IPS-18c (cell line): ENCODE data around the gene ABCC3.

Experiments used
- H3K4me3 ChIP-seq: 2 replicates; pipeline ENCODE4 v1.7.0; 2013; ENCODE audit warnings: low read depth, mild to moderate bottlenecking, low read length, moderate library complexity; ENCODE audit not compliant: insufficient read depth
- H3K9me3 ChIP-seq: one replicate; pipeline ENCODE4 v1.6.1; 2013; ENCODE audit warnings: mild to moderate bottlenecking, low read length, moderate library complexity; ENCODE audit not compliant: control insufficient read depth, insufficient read depth

ABCC3 gene

GRCh38 chr17:50684612-50685333 lies 50.1 kb downstream of the ABCC3 start:
- Histone ChIP-seq H3K9me3 (peaks cover 6% of the 10 kb centered on the region), H3K4me3 (no peak overlapping the region)

- H3K4me3 ChIP-seq = no peak overlapping the region
- peaks cover 6% of the 10 kb centered on the region for H3K9me3 ChIP-seq
These were observed 50.6 kb downstream of the ABCC3 start for GRCh38 chr17:50685334-50685665.

- H3K4me3 ChIP-seq = no peak overlapping the region
These were observed 51.2 kb downstream of the ABCC3 start for GRCh38 chr17:50685691-50686493.

GRCh38 chr17:50686494-50687199 lies 52.0 kb downstream of the ABCC3 start:
- H3K4me3 ChIP-seq = no peak overlapping the region
- H3K9me3 ChIP-seq = peaks cover 6% of the 10 kb centered on the region

More at GRCh38 chr17:50685691-50686493, 51.2 kb downstream of the ABCC3 start:
- H3K9me3 ChIP-seq = peaks cover 6% of the 10 kb centered on the region

- Histone ChIP-seq H3K9me3 (peaks cover 6% of the 10 kb centered on the region), H3K4me3 (no peak overlapping the region)
These were observed 52.8 kb downstream of the ABCC3 start for GRCh38 chr17:50687200-50688066.

GRCh38 chr17:50688245-50688644 lies 53.6 kb downstream of the ABCC3 start:
- Histone ChIP-seq H3K4me3 (no peak overlapping the region), H3K9me3 (peaks cover 6% of the 10 kb centered on the region)

- peaks cover 6% of the 10 kb centered on the region for H3K9me3 ChIP-seq
These were observed 54.6 kb downstream of the ABCC3 start for GRCh38 chr17:50689251-50689650.

GRCh38 chr17:50689956-50690886 lies 55.5 kb downstream of the ABCC3 start:
- H3K9me3 ChIP-seq = peaks cover 6% of the 10 kb centered on the region
- H3K4me3 ChIP-seq = no peak overlapping the region

More at GRCh38 chr17:50689251-50689650, 54.6 kb downstream of the ABCC3 start:
- no peak overlapping the region for H3K4me3 ChIP-seq

GRCh38 chr17:50690887-50691549 lies 56.3 kb downstream of the ABCC3 start:
- Histone ChIP-seq H3K4me3 (no peak overlapping the region), H3K9me3 (peaks cover 6% of the 10 kb centered on the region)

- no peak overlapping the region for H3K4me3 ChIP-seq
- peaks cover 3% of the 10 kb centered on the region for H3K9me3 ChIP-seq
These were observed 57.1 kb downstream of the ABCC3 start for GRCh38 chr17:50691550-50692447.

GRCh38 chr17:50692448-50693035 lies 57.9 kb downstream of the ABCC3 start:
- Histone ChIP-seq H3K4me3 (no peak overlapping the region), H3K9me3 (peaks cover 3% of the 10 kb centered on the region)

GRCh38 chr17:50693036-50693682 lies 58.5 kb downstream of the ABCC3 start:
- Histone ChIP-seq H3K4me3 (no peak overlapping the region), H3K9me3 (peaks cover 3% of the 10 kb centered on the region)

- no peaks in the 10 kb centered on the region for H3K9me3 ChIP-seq
- H3K4me3 ChIP-seq = no peak overlapping the region
These were observed 61.7 kb downstream of the ABCC3 start for GRCh38 chr17:50696365-50696879.

GRCh38 chr17:50697062-50697461 lies 62.4 kb downstream of the ABCC3 start:
- H3K4me3 ChIP-seq = no peak overlapping the region
- no peaks in the 10 kb centered on the region for H3K9me3 ChIP-seq
